PFSK-1 (cell line): ENCODE data around the gene RMI1.

Source experiments
- FOXP2 ChIP-seq: optimal IDR thresholded peaks from 2 replicates; pipeline ENCODE3; 2011; ENCODE audit warnings: borderline replicate concordance, control low read depth, inconsistent platforms; ENCODE audit not compliant: insufficient read depth; ENCODE audit errors: extremely low read length, extremely low read depth
- POLR2AphosphoS5 ChIP-seq: IDR thresholded peaks from 2 replicates; pipeline ENCODE4 v1.6.1; 2012; ENCODE audit warnings: low read depth, mild to moderate bottlenecking, control low read depth, low read length, moderate library complexity
- REST ChIP-seq, 2 experiments: IDR thresholded peaks; 2 replicates each; pipeline versions ENCODE4 v1.6.1 to v1.8.0; 2011 to 2012; ENCODE audit warnings: low read depth in 2 of 2, low read length in 2 of 2, control low read depth in 1 of 2, inconsistent platforms in 1 of 2, mild to moderate bottlenecking in 1 of 2, moderate library complexity in 1 of 2; ENCODE audit not compliant: insufficient read depth in 1 of 2
- SIN3A ChIP-seq: IDR thresholded peaks from 2 replicates; pipeline ENCODE4 v1.6.1; 2012; ENCODE audit warnings: mild to moderate bottlenecking, low read length, moderate library complexity, borderline replicate concordance; ENCODE audit not compliant: insufficient read depth
- TAF1 ChIP-seq: IDR thresholded peaks from 2 replicates; pipeline ENCODE4 v1.6.1; 2012; ENCODE audit warnings: low read length, control low read depth, borderline replicate concordance; ENCODE audit not compliant: insufficient read depth

Gene RMI1

DNA sequence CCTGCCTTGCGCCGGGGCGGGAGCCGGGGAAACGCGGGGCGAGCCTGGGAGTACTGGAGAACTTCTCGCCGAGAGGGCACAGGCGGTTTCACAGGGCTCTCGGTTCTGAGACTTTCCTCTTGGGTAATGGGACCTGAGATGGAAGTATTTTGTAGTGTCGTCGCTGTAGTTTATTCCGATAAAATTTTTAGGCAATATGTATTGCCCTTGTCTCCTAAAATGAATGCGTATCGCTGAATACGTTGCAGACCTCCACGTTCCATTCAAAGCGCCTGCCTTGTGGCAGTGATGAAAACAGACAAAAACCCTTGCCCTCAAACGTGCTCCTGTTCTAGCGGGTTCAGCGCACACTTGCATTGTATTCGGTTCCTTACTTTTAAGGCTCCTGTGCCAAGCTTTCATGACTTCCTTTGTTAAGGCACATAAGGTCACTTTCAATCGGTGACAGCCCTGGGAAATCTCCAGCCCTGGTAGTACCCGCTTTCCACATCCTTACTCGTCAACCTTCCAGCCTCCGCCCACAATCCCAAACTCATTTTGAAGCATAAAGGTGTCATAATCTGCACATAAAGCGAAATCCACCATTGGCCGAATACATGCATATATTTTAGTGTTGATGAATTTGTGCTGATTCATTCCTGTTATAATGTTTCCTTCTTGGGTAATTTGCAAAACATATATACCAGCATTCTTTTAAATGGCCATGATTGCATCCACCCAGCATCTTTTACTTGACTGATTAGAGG lies 694 bp downstream of the RMI1 start:
- TF ChIP-seq SIN3A, result peak; percentile 18; the same call in 1 of the 2 replicates
- TF ChIP-seq REST (IDR thresholded peaks at IDR 0.05; ENCODE audit: insufficient read depth in 1 of 2, low read depth in 2 of 2, low read length in 2 of 2), result no peak

DNA sequence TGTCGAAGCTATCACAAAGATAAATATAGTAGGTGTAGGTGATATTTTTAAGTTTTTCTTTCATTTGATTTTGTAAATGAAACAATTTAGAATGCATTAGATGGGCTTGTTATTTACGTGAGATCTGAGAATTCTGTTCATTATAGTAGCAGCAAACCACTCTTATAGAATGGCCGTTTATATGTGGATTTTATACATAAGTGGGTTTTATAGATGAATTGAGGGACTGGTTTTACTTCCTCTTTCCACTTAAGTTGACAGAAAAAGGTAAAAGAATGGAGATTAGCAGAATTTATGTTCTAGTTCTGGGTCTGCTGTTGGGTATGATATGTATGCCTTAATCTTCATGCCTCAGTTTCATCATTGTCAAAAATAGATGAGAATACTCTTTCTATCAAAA lies 5.6 kb downstream of the RMI1 start:
- TF ChIP-seq REST (IDR thresholded peaks at IDR 0.05; ENCODE audit: insufficient read depth in 1 of 2, low read depth in 2 of 2, low read length in 2 of 2), result no peak
- no peak for TF ChIP-seq POLR2AphosphoS5
- TF ChIP-seq SIN3A, result no peak
- no peak for TF ChIP-seq TAF1
- TF ChIP-seq FOXP2, result no peak

DNA sequence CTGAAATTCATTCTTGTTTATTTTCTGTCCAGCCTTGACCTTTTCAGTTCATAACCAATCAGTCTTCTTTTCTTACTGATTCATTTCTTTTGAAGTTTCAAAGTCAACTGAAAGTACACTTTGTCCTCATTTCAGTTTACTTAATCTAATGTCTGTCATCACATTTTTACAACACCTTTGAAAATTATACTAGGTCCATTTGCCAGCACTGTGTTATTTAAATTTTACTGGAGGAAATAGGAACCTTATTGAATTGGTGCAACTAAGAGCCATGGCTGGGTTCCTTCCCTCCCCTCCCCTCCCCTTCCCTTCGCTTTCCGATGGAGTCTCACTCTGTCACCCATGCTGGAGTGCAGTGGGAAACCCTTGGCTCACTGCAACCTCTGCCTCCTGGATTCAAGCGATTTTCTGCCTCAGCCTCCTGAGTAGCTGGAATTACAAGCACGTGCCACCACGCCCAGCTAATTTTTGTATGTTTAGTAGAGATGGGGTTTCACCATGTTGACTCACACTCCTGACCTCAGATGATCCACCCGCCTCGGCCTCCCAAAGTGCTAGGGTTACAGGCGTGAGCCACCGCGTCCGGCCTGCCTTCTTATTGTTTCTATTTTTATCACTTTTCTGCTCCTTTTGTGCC lies 6.3 kb downstream of the RMI1 start:
- no peak for TF ChIP-seq SIN3A

GRCh38 chr9:83987402-83987791 lies 6.8 kb downstream of the RMI1 start:
- TF ChIP-seq REST (IDR thresholded peaks at IDR 0.05; ENCODE audit: insufficient read depth in 1 of 2, low read depth in 2 of 2, low read length in 2 of 2) (no peak), FOXP2 (no peak), TAF1 (no peak)

DNA sequence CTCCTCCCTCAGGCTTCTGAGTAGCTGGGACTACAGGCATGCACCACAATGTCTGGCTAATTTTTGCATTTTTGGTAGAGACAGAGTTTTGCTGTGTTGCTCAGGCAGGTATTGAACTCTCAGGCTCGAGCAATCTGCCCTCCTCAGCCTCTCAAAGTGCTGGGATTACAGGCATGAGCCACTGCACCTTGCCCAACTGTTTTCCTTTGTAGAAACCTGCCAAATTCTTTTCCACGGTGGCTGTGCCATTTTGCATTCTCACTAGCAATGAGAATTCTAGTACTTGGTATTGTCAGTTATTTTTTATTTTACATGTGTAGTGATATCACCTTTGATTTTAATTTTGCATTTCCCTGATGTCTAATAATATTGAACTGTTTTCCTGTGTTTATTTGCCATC lies 7.8 kb downstream of the RMI1 start:
- no peak for TF ChIP-seq REST (IDR thresholded peaks at IDR 0.05; ENCODE audit: insufficient read depth in 1 of 2, low read depth in 2 of 2, low read length in 2 of 2)
- no peak for TF ChIP-seq FOXP2
